Activated CD4-positive, alpha-beta T cell treated with anti-CD3 and anti-CD28 coated beads, Interleukin-10, Interleukin-2, amounts not matched to agents 100 ng/mL and 50 ng/mL, durations not matched to agents 16 hours and 8 hours (primary cell): ENCODE data around the gene COQ10B.
"Not testable (repeated sequence)": the region's sequence is repeated elsewhere in the genome, so short reads cannot be mapped to it uniquely, and the experiment has no call there.

Experiments used
- DNase-seq: peaks from one replicate; pipeline ENCODE4 v3.0.0-alpha.2; 2020

Gene COQ10B

DNA sequence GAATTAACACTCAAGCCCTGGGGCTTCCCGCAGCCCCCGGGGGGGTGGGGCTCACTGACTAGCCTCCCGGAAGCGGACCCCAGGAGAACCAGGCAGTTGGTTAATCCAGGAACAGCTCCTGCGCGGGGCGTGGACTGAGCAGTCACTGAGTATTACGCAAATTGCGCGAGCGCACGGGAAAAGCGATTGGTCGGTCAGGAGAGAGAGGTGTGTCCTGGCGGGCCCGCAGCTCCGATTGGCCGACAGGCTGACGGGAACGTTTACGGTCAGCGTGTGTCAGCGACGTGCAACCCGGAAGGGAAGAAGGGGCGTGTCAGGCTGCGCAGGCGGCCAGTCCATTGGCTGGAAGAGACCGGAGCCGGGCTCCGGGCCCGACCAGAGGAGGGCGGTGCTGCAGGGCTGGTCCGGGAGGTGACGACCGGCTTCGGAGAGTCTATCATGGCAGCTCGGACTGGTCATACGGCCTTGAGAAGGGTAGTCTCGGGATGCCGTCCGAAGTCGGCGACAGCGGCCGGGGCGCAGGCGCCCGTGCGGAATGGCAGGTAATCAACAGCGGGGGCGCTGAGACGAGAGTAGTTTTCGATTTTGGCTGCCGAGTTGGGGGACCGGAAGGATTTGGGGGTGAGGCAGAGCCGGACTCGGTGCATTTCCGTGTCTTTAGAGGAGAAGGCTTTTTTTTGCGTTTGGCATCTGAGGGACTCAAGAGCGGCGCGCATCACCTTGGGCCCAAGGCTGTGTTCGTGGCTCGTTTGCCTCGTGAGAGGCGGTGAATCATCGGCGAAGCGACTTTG is at the start of gene COQ10B:
TSS of gene COQ10B (plus strand) at position 430 of the 791 bp plus-strand sequence. CDS start at position 439, 9 bp downstream.
- peak; percentile 100 for DNase-seq

DNA sequence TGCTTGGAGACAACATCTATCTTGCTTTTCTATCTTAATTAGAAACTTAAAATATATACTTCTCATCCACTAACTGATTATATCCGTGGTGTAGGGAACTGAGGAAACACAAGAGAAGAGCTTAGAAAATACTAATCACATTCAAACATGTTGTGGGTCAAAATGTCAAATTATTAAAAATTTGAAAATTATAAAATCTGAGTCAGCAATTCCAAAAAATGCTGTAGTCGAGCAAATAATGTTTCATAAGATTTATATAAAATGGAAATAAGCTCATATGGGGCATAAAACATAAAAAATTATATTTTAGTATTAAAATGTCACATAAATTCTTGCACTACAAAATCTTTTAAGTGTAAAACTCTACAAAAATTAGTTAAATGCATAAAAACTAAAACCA is 47.8 kb upstream of the COQ10B start:
- no peak for DNase-seq

DNA sequence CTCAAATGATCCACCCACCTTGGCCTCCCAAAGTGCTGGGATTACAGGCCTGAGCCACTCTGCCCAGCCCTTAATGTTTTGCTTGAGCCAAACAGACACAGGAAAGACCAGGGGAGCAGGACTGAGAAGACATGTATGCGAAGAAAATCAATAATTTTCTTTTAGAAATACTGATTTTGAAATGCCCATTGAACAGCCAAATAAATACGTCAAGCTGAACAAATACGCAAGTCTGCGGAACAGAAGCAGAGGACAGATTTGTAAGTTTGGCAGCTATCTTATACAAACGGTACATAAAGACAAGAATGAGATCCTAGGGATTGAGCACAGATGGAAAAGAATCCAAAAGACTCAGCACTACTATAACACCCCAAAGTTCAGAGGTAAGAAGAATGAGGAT is 39.3 kb upstream of the COQ10B start:
- no peak for DNase-seq

DNA sequence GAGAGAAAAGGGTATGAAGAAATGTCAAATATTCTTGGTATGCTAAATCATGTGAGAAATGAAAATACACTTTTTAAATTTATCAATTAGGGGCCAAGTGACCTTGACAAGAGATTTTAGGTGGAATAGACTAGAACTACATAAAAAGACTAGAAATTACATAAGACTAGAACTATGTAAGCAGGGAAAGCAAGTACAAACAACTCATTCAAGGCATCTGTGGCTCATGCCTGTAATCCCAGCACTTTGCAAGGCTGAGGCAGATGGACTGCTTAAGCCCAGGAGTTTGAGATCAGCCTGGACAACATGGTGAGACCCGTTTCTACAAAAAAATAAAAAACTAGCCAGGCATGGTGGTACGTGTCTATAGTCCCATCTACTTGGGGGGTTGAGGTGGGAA is 38.8 kb upstream of the COQ10B start:
- DNase-seq, result no peak

DNA sequence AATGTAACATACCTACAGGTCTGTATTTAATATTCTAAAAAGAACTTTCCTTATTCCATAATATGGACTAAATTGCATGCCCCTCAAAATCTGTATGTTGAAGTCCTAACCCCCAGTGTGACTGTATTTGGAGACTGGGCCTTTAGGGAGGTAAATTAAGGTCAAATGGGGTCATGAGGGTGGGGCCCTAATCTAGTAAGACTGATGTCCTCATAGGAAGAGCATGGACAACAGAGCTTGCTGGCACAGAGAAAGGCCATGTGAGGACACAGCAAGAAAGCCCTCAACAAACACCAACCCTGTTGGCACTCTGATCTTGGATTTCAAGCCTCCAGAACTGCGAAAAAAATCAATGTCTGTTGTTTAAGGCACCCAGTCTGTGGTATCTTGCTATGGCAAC is 37.1 kb upstream of the COQ10B start:
- DNase-seq, result no peak

DNA sequence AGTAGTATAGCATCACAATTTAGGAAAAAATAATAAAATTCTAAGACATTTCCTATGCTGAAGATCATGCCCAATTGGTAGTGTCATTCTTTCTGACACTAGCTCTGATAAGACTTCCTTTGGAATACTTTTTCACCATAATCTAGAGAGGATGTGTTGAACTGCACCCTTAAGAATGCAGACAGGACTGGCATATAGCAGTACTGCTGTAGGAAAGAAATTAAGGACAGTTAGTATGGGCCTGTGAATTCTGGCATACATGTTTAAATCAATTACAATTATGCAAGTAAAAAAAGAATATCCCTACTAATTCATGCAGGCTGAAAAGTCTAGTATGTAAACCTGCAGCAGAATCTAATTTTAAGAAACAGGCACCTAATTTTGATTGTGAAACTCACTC is 33.9 kb upstream of the COQ10B start:
- no peak for DNase-seq

DNA sequence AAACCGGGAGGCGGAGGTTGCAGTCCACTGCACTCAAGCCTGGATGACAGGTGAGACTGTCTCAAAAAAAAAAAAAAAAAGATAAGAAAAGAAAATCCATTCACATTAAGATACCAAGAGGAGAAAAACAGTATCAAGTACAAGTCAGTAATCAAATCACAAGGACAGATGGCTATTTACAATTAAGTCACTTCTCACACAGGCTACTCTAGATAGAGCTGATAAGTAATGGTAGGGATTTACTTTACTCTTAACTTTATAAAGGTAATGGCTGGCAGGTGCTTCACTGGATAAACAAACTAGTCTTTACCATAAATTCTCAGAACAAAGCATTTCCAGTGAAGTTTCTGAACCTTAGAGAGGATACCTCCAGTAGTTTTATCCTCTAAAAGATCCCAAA is 30.0 kb upstream of the COQ10B start:
- DNase-seq, result no peak

DNA sequence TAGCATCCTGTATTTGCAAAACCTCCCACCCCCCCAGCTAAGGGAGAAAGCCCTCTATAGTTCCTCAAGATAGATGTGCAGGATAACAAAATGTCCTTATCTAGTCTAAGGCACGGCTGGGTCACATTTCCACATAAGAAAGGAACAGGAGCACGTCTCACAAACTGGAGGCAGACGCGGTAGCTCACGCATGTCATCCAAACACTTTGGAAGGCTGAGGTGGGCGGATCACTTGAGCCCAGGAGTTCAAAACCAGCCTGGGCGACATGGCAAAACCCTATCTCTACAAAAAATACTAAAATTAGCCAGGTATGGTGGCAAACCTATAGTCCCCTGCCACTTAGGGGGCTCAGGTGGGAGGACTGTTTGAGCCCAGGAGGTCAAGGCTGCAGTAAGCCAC is 27.8 kb upstream of the COQ10B start:
- no peak for DNase-seq

DNA sequence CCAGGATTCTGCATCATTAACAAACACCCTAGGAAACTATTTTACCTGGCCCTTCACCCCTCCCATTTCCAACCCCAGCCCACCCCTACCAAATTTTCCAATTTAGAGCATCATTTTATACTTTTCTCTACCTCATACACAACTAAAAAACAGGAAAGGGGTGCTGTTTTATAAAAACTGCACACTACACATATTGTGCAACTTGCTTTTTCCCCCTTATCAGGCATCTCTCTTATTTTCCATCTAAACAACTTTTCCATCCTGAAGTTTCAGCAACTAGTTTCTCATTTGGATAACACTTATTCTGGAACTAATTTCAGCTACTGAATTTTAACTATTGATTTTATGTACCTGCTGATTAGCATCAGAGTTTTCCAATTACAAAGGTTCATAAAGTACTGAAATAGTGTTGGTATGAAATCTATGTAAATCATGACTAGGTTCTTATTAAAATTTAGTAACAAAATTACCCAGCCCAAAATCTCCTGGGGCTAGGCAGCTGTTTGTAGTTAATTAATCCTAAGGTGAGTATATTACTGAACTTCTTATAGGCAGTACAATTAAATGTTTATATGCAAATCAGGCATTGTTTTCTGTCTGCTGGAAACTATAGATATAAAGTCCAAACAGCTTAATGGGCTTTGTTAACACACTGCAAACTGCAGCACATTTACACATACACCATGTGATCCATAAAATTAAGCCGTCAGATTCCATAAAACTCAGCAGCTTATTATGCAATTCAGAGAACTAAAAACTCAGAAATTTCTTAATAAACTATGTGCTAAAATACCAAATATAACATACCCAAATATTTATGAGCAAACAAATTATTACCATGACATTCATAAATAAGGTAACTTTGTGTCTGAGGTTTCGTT is 26.4 kb upstream of the COQ10B start:
- no peak for DNase-seq

DNA sequence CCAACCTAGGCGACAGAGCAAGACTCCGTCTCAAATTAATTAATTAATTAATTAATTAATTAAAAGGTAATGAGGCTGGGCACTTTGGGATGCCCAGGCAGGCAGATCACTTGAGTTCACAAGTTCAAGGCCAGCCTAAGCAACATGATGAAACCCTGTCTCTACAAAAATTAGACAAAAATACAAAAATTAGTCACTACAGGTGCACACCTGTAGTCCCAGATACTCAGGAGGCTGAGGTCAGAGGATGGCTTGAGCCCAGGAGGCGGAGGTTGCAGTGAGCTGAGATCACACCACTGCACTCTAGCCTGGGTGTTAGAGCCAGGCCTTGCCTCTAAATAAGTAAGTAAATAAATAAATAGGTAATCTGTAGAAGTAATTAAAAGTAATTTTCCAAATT is 25.4 kb upstream of the COQ10B start:
- no peak for DNase-seq

DNA sequence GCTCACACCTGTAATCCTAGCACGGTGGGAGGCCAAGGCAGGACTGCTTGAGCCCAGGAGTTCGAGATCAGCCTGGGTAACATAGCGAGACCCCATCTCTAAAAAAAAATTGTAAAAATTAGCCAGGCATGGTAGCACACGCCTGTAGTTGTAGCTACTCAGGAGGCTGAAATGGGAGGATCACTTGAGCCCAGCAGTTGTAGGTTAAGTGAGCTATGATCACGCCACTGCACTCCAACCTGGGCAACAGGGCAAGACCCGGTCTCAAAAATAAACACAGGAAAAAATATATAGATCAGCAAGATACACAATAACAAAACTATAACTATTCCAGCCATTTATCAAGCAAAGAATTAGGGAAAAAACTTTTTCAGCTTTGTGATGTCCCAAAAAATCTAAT is 21.5 kb upstream of the COQ10B start:
- no peak for DNase-seq

DNA sequence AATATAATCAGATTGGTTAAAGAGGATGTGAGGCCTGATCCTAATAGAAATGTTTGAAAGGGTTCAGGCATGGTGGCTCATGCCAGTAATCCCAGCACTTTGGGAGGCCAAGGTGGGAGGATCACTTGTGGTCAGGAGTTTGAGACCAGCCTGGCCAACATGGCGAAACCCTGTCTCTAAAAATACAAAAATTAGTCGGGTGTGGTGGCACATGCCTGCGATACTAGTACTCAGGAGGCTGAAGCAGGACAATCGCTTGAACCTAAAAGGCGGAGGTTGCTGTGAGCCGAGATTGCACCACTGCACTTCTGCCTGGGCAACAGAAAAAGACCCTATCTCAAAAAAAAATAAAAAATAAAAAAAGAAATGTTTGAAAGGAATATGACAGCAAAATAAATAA is 20.8 kb upstream of the COQ10B start:
- not testable (repeated sequence) for DNase-seq

DNA sequence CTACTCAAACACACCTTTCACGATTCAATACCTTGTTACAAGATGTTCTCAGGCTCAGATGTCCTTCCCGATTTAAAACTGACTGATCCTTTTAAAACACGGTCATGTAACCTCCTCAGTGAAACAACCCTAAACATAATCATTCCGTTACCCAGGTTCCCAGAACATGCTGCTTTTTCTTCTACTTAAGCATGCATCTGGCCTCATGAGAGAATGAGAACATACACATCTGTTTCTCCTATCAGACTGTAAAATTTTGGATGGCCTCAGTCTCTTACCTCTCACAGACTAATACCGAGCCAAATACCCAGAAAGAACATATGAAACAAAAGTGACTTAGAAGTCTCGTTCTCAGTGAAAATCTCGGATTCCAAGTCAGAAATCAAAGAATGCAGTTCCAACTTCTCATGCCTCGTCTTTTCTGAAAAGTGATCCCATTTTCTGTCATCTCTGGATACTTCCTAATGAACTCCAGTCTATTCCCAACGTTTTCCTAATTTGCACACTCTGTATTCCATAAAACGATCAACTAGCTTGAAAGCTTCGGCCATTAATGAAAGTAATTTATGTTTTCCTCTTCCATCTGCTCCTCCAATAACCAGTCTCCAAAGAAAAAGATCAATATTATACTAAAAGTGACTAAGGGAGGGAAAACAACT is 19.4 kb upstream of the COQ10B start:
- peak; percentile 45 for DNase-seq

DNA sequence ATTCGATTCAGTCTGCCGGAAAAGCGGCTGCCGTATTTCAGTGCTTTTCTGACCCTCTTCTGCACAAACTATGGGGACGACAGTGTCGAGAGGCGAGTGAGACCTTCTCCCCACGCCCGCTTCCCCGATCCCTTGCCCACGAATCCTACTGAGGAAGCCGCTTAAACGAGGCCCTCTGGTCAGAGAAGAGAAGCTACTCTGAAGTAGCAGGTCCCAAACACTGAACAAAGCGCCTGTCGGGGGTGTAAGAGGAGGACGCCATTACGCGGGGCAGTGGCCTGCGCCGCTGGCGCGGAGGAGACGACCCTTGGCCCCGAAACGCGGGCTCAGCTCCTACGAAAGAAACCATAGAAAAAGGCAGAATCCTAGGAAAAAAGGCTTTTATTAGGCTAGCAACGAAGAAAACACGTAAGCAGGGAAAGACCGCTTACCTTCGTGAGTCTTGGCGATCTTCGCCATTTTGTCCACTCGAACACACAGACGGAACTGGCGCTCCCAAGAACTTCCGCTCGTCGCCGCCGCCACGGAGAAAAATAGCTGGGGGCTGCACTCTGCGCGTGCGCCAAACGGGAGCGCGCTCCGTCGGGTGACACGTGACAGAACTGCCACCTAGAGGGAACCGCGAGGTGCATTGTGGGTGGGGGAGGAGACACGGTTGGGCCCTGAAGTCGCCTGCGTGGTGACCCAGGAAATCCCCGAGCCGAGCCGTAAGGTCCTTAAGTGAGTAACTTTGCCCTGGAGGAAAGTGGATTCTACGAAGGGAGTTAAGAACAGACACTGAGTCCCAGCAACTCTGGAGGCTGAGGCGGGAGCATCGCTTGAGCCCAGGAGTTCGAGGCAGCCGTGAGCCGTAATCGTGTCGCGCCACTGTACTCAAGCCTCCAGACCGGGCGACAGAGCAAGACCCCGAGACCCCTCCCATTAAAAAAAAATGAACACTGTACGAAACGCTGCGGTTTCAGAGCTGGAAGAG is 18.5 kb upstream of the COQ10B start, which contains the start of gene SF3B1:
TSS of gene SF3B1 (minus strand) at position 488 of the 973 bp plus-strand sequence. CDS start at position 459, 29 bp downstream.
- DNase-seq, result peak; percentile 99

DNA sequence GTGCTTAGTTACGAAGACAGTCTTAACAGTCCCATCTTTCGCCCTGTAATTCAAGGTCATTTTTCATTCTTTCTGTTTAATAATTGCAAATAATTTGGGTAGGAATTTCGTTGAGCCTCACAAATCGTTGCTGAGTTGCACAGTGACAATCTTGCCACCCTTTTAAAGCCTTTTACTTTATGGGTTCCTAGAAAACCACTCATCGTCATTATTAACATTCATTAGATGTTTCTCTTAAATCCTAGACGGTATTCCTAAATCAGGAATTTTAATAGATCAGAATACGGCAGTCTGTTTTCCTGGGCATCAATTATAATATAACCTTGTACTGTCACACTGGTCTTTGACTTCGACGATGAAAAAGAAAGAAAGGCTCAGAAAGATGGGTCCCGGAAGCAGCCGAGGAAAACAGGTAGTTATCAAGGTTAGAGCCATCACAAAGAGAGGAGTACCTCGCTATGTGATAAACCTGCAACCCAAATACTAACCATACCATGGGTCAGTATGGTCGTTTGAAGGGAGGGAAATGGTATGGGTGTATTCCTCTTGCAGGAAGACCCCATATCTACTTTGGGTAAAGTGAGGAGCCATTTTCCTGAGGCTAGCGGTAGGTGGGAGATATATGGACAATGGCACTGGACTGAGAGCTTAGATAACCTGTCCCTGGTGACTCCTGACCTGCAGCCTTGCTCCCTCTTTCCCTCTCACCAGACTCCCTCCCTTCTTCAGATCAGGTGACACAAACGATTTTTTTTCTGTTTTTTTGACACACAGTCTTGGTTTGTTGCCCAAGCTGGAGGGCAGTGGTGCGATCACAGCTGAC is 17.5 kb upstream of the COQ10B start:
- DNase-seq, result no peak

DNA sequence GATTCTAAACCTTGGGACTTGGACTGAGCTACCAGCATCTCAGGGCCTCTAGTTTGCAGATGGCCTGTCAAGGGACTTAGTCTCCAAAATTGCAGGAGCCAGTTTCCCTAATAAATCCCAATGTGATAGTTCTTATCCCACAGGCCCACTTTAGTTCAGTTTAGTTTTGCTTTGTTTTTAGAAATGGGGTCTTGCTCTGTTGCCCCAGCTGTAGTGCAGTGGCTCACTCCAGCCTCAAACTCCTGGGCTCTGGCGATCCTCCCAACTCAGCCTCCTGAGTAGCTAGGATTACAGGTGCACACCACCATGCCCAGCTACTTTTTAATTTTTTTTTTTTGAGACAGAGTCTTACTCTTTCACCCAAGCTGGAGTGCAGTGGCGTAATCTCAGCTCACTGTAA is 16.0 kb upstream of the COQ10B start:
- DNase-seq, result no peak

DNA sequence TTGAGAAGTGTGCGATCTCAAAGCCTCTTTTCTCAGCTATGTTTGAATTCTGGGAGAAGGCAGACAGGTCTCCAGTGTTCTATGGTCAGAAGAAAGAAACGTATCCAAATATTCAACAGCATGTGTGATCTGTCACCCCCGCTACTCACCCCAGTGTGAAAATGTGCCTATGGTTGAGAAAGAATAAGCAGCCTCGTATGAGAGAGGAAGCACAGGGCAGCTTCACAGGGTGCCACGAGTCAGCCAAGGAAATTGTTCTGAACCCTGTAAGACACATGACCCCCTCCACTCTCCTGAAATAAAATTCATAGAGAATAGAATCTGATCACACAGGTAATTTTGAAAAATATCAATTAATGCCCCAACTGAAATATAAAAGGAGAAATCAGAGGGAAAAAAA is 10.5 kb upstream of the COQ10B start:
- DNase-seq, result no peak

DNA sequence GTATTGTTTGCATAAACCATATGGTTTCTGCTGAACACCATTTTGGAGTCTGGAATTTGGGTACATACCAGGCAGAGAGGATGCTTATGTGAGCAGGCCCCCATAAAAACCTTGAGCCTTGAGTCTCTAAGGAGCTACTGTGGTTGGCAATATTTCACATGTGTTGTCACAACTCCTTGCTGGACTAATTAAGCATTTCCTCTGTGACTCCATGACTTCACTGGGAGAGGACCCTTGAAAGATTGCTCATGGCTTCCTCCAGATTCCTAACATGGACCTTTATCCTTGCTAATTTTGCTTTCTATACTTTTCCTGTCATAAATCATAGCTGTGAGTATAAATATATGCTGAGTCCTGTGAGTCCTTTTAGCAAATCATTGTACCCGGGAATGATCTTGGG is 7.6 kb upstream of the COQ10B start:
- no peak for DNase-seq

DNA sequence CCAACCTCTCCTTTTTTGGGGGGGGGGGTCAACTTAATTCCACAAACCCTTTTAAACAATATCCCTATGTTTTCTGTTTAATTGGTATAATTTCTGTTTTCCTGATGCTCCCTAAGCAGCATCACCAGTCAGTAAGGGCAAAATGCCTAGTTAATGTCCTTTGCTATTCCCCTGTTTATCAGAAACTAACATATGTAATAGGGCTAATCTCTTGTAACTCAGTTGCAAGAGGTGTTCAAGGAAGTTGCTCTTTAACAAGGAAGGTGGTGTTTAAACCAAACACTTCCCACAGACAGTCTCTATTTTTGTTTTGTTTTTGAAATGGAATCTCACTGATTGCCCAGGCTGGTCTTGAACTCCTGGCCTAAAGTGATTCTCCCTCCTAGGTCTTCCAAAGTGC is 6.5 kb upstream of the COQ10B start:
- no peak for DNase-seq

DNA sequence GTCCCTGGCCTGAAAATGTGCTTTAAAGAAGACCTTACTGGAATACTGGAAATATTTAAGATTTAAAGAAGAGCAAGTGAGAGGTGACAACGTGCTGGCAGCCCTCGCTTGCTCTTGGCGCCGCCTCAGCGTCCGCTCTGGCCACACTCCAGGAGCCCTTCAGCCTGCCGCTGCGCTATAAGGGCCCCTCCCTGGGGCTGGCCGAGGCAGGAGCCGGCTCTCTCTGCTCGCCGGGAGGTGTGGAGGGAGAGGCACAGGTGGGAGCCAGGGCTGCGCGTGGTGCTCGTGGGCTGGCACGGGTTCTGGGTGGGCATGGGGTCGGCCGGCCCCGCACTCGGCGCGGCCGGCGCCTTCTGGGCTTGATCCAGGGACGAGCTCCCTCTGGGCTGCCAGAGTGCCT is 2.9 kb upstream of the COQ10B start:
- no peak for DNase-seq

DNA sequence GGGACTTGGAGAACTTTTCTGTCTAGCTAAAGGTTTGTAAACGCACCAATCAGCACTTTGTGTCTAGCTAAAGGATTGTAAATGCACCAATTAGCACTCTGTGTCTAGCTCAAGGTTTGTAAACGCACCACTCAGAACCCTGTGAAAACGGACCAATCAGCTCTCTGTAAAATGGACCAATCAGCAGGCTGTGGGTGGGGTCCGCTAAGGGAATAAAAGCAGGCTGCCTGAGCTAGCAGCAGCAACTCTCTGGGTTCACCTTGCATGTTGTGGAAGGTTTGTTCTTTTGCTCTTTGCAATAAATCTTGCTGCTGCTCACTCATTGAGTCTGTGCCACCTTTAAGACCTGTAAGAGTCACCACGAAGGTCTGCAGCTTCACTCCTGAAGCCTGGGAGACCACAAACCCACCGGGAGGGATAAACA is 2.4 kb upstream of the COQ10B start:
- not testable (repeated sequence) for DNase-seq
